Common myeloid progenitor, CD34-positive (primary cell): ENCODE measurements around the gene ARHGAP28.
A peak's percentile ranks its signal among the peaks of the same experiment; 100 is the strongest.

Source experiments
- CTCF ChIA-PET: fragments of 350-600 bp; sonication (Branson Sonifier 250); formaldehyde crosslinking; loops from one replicate; lab custom pipeline; 2021; ENCODE audit warnings: antibody characterized with exemption; lab: Charles Lee
- POLR2A ChIA-PET: fragments of 350-600 bp; sonication (Branson Sonifier 250); formaldehyde crosslinking; loops from one replicate; lab custom pipeline; 2021; ENCODE audit warnings: antibody characterized with exemption; lab: Charles Lee
- DNase-seq, 3 donors: peaks; one replicate each; pipeline versions ENCODE4 v3.0.0 to v3.0.0-alpha.2; 2013
- H3K27ac ChIP-seq, 2 experiments: 1 replicate in 1 of 2; 2 replicates in 1 of 2; pipeline ENCODE4 v1.7.0; 2013; ENCODE audit warnings: inconsistent platforms in 2 of 2, low read length in 2 of 2, mild to moderate bottlenecking in 2 of 2, low read depth in 1 of 2, moderate library complexity in 1 of 2; ENCODE audit not compliant: severe bottlenecking in 2 of 2, insufficient read depth in 1 of 2, poor library complexity in 1 of 2
- H3K27me3 ChIP-seq, 5 experiments: replicated peaks in 2 of 5; 1 replicate in 3 of 5; 2 replicates in 2 of 5; pipeline versions ENCODE4 v1.6.1 to v1.7.0; 2013; ENCODE audit warnings: low read length in 4 of 5, mild to moderate bottlenecking in 2 of 5, moderate library complexity in 2 of 5, inconsistent platforms in 1 of 5; ENCODE audit not compliant: insufficient read depth in 5 of 5, control insufficient read depth in 4 of 5
- H3K36me3 ChIP-seq, 4 experiments: 1 replicate in 2 of 4; 2 replicates in 2 of 4; pipeline versions ENCODE4 v1.6.1 to v1.7.0; 2013; ENCODE audit warnings: low read length in 3 of 4, control low read depth in 1 of 4, mild to moderate bottlenecking in 1 of 4; ENCODE audit not compliant: control insufficient read depth in 4 of 4, insufficient read depth in 4 of 4
- H3K4me1 ChIP-seq, 4 experiments: 1 replicate in 3 of 4; 2 replicates in 1 of 4; pipeline versions ENCODE4 v1.6.1 to v1.7.1; 2013; ENCODE audit warnings: low read length in 3 of 4, mild to moderate bottlenecking in 3 of 4, control low read depth in 1 of 4, inconsistent platforms in 1 of 4, moderate library complexity in 1 of 4; ENCODE audit not compliant: control insufficient read depth in 4 of 4, insufficient read depth in 4 of 4; ENCODE audit errors: control extremely low read depth in 1 of 4
- H3K4me3 ChIP-seq, 7 experiments: 1 replicate in 4 of 7; 2 replicates in 3 of 7; pipeline versions ENCODE4 v1.5.1 to v1.7.0; 2013; ENCODE audit warnings: mild to moderate bottlenecking in 7 of 7, low read length in 6 of 7, moderate library complexity in 6 of 7, inconsistent platforms in 2 of 7, low read depth in 2 of 7, control low read depth in 1 of 7; ENCODE audit not compliant: insufficient read depth in 4 of 7, control insufficient read depth in 1 of 7; ENCODE audit errors: extremely low read depth in 1 of 7
- H3K9me3 ChIP-seq, 5 experiments: 1 replicate in 4 of 5; 2 replicates in 1 of 5; pipeline versions ENCODE4 v1.6.1 to v1.7.1; 2013; ENCODE audit warnings: low read length in 4 of 5, mild to moderate bottlenecking in 2 of 5, inconsistent platforms in 1 of 5, low read depth in 1 of 5, moderate library complexity in 1 of 5; ENCODE audit not compliant: control insufficient read depth in 4 of 5, insufficient read depth in 2 of 5; ENCODE audit errors: control extremely low read depth in 1 of 5
- WGBS: methylation state at CpG from one replicate; pipeline ENCODE4 v1.1.5; 2013; ENCODE audit not compliant: insufficient coverage; 5-methylcytosine and 5-hydroxymethylcytosine counted together

ARHGAP28 gene

GRCh38 chr18:6882401-6882800 lies 152.9 kb downstream of the ARHGAP28 start:
- ChIA-PET POLR2A (no interaction called here), CTCF (no interaction called here)
- Histone ChIP-seq H3K36me3 (no peaks in the 10 kb centered on the region), H3K9me3 (no peaks in the 10 kb centered on the region), H3K4me1 (no peaks in the 10 kb centered on the region), H3K27ac (no peak overlapping the region), H3K4me3 (no peak overlapping the region), H3K27me3 (peaks cover 0 to 1% (median 0%) of the 10 kb centered on the region in 5 experiments)
- DNase-seq = no peak
- WGBS = no CpG with 5 or more reads among the region's 2 CpGs

- peaks cover 0 to 4% (median 0%) of the 10 kb centered on the region in 5 experiments for H3K27me3 ChIP-seq
- H3K36me3 ChIP-seq = no peaks in the 10 kb centered on the region
- no peak overlapping the region for H3K27ac ChIP-seq
- H3K4me1 ChIP-seq = no peaks in the 10 kb centered on the region
- CTCF ChIA-PET = interaction anchor here (1.2 to 4.8 kb wide), 7 partner anchors 8 to 1017 kb away, joined by 3 to 30 read pairs (median 4); no protein-coding TSS in a partner anchor
- WGBS = 88% methylated on average over 2 of the region's 8 CpGs
- no peak for DNase-seq
- no peak overlapping the region for H3K4me3 ChIP-seq
- H3K9me3 ChIP-seq = no peaks in the 10 kb centered on the region
- POLR2A ChIA-PET = no interaction called here
Observed at GRCh38 chr18:6885006-6885481, 155.5 kb downstream of the ARHGAP28 start.

- POLR2A ChIA-PET = no interaction called here
- CTCF ChIA-PET = interaction anchor here (0.6 to 4.8 kb wide), 16 partner anchors 10 to 1816 kb away, joined by 3 to 30 read pairs (median 4); no protein-coding TSS in a partner anchor
- DNase-seq = peak; percentile 34 to 63 (median 52)
- no peak overlapping the region for H3K27ac ChIP-seq
- no peaks in the 10 kb centered on the region for H3K4me1 ChIP-seq
- 80% methylated on average over 1 of the region's 4 CpGs for WGBS
- no peaks in the 10 kb centered on the region for H3K9me3 ChIP-seq
- H3K4me3 ChIP-seq = no peak overlapping the region
- H3K36me3 ChIP-seq = no peaks in the 10 kb centered on the region
- peaks cover 0 to 3% (median 0%) of the 10 kb centered on the region in 5 experiments for H3K27me3 ChIP-seq
Observed at GRCh38 chr18:6885992-6886796, 156.7 kb downstream of the ARHGAP28 start.

GRCh38 chr18:6886797-6887330 lies 157.3 kb downstream of the ARHGAP28 start:
- no peaks in the 10 kb centered on the region for H3K36me3 ChIP-seq
- DNase-seq = no peak
- H3K27ac ChIP-seq = no peak overlapping the region
- WGBS = 85% methylated on average over 6 of the region's 6 CpGs
- H3K27me3 ChIP-seq = peaks cover 0 to 3% (median 0%) of the 10 kb centered on the region in 5 experiments
- no peaks in the 10 kb centered on the region for H3K4me1 ChIP-seq
- no peak overlapping the region for H3K4me3 ChIP-seq
- ChIA-PET CTCF (interaction anchor here (0.7 to 4.8 kb wide), 11 partner anchors 9 to 1286 kb away, joined by 3 to 30 read pairs (median 4); no protein-coding TSS in a partner anchor), POLR2A (no interaction called here)
- H3K9me3 ChIP-seq = no peaks in the 10 kb centered on the region

GRCh38 chr18:6891788-6892187 lies 162.3 kb downstream of the ARHGAP28 start:
- no peak overlapping the region for H3K4me3 ChIP-seq
- H3K27me3 ChIP-seq = peaks cover 0 to 4% (median 0%) of the 10 kb centered on the region in 5 experiments
- ChIA-PET POLR2A (no interaction called here), CTCF (no interaction called here)
- H3K36me3 ChIP-seq = no peaks in the 10 kb centered on the region
- WGBS = 100% methylated on average over 3 of the region's 3 CpGs
- H3K9me3 ChIP-seq = no peaks in the 10 kb centered on the region
- H3K4me1 ChIP-seq = no peaks in the 10 kb centered on the region
- DNase-seq = no peak
- H3K27ac ChIP-seq = no peak overlapping the region

- H3K27ac ChIP-seq = no peak overlapping the region
- DNase-seq = no peak
- no peaks in the 10 kb centered on the region for H3K36me3 ChIP-seq
- H3K4me3 ChIP-seq = no peak overlapping the region
- no peaks in the 10 kb centered on the region for H3K27me3 ChIP-seq
- 96% methylated on average over 2 of the region's 3 CpGs for WGBS
- ChIA-PET POLR2A (no interaction called here), CTCF (no interaction called here)
- no peaks in the 10 kb centered on the region for H3K4me1 ChIP-seq
- peaks cover 0 to 16% (median 0%) of the 10 kb centered on the region in 5 experiments for H3K9me3 ChIP-seq
Observed at GRCh38 chr18:6901286-6901926, 171.9 kb downstream of the ARHGAP28 start.
